Neural crest cell (in vitro differentiated cells): Measurements from ENCODE around the gene MMP14. TPM values are rescaled to one million over a fixed set of nuclear protein-coding genes. Genes with fewer than 3 reads are reported as not detected.

ENCODE experiments used
- DNase-seq: peaks from one replicate; pipeline ENCODE4 v3.0.0; 2021; ENCODE audit warnings: low read depth, mixed read lengths, low spot score
- H3K27ac Mint-ChIP-seq: one replicate; pipeline ENCODE4 v1.8.0; 2021; ENCODE audit warnings: mild to moderate bottlenecking, mixed read lengths; ENCODE audit not compliant: unreplicated experiment
- H3K27me3 Mint-ChIP-seq: 2 replicates; pipeline ENCODE4 v1.8.0; 2021; ENCODE audit warnings: low read depth, mild to moderate bottlenecking, mixed read lengths
- H3K36me3 Mint-ChIP-seq: 2 replicates; pipeline ENCODE4 v1.8.0; 2021; ENCODE audit warnings: low read depth, mild to moderate bottlenecking, mixed read lengths
- H3K4me1 Mint-ChIP-seq: 2 replicates; pipeline ENCODE4 v1.8.0; 2021; ENCODE audit warnings: mixed read lengths
- H3K4me3 Mint-ChIP-seq: one replicate; pipeline ENCODE4 v1.8.0; 2021; ENCODE audit warnings: mild to moderate bottlenecking, mixed read lengths
- H3K9me3 Mint-ChIP-seq: 2 replicates; pipeline ENCODE4 v1.8.0; 2021; ENCODE audit warnings: mixed read lengths
- CTCF ChIP-seq: fragments of 200-600 bp; sonication (generic); conservative IDR thresholded peaks from 2 replicates; pipeline ENCODE4 v1.5.0; 2021; ENCODE audit warnings: antibody characterized with exemption, mild to moderate bottlenecking
- total RNA-seq: library from RNA; stranded (reverse); gene quantifications from 2 replicates; pipeline ENCODE4 v1.2.1, GENCODE V29; 2021

The MMP14 gene
- total RNA-seq, 1 donor from 2014 or later = 63.2 TPM

- no peaks in the 10 kb centered on the region for H3K9me3 Mint-ChIP-seq
These were observed 27.8 kb upstream of the MMP14 start for GRCh38 chr14:22808388-22809209.

GRCh38 chr14:22811722-22812121, 24.7 kb upstream of the MMP14 start:
- no peak overlapping the region for H3K4me3 Mint-ChIP-seq
- no peak for DNase-seq
- peaks cover 7% of the 10 kb centered on the region for H3K4me1 Mint-ChIP-seq
- H3K27ac Mint-ChIP-seq = no peak overlapping the region
- H3K9me3 Mint-ChIP-seq = no peaks in the 10 kb centered on the region
- no peaks in the 10 kb centered on the region for H3K36me3 Mint-ChIP-seq
- peaks cover 3% of the 10 kb centered on the region for H3K27me3 Mint-ChIP-seq
- no peak for TF ChIP-seq CTCF

More at GRCh38 chr14:22808388-22809209, 27.8 kb upstream of the MMP14 start:
- H3K4me1 Mint-ChIP-seq = no peaks in the 10 kb centered on the region
- no peak overlapping the region for H3K4me3 Mint-ChIP-seq
- no peaks in the 10 kb centered on the region for H3K36me3 Mint-ChIP-seq
- peaks cover 8% of the 10 kb centered on the region for H3K27me3 Mint-ChIP-seq
- H3K27ac Mint-ChIP-seq = no peak overlapping the region
- no peak for DNase-seq
- TF ChIP-seq CTCF = no peak

- no peak for TF ChIP-seq CTCF
- Mint-ChIP-seq H3K9me3 (no peaks in the 10 kb centered on the region), H3K4me3 (no peak overlapping the region), H3K27ac (no peak overlapping the region), H3K27me3 (no peaks in the 10 kb centered on the region), H3K4me1 (peaks cover 7% of the 10 kb centered on the region), H3K36me3 (no peaks in the 10 kb centered on the region)
- DNase-seq = no peak
These were observed 23.6 kb upstream of the MMP14 start for GRCh38 chr14:22812744-22813143.

GRCh38 chr14:22813145-22813544, 23.2 kb upstream of the MMP14 start:
- peaks cover 2% of the 10 kb centered on the region for H3K27me3 Mint-ChIP-seq
- no peak for TF ChIP-seq CTCF
- H3K4me3 Mint-ChIP-seq = no peak overlapping the region
- no peaks in the 10 kb centered on the region for H3K36me3 Mint-ChIP-seq
- no peaks in the 10 kb centered on the region for H3K9me3 Mint-ChIP-seq
- DNase-seq = no peak
- peaks cover 7% of the 10 kb centered on the region for H3K4me1 Mint-ChIP-seq
- H3K27ac Mint-ChIP-seq = no peak overlapping the region

- TF ChIP-seq CTCF = no peak
- Mint-ChIP-seq H3K27me3 (peaks cover 6% of the 10 kb centered on the region), H3K9me3 (no peaks in the 10 kb centered on the region), H3K4me1 (peaks cover 12% of the 10 kb centered on the region), H3K36me3 (no peaks in the 10 kb centered on the region), H3K4me3 (no peak overlapping the region), H3K27ac (no peak overlapping the region)
- DNase-seq = no peak
These were observed 22.0 kb upstream of the MMP14 start for GRCh38 chr14:22814373-22814772.
